Left forelimb (tissue), 1 donor: ENCODE results near the gene SOWAHA.

Source experiments
- DNase-seq: peaks from one replicate; pipeline ENCODE4 v3.0.0-alpha.2; 2018; ENCODE audit warnings: low spot score

The SOWAHA gene

DNA sequence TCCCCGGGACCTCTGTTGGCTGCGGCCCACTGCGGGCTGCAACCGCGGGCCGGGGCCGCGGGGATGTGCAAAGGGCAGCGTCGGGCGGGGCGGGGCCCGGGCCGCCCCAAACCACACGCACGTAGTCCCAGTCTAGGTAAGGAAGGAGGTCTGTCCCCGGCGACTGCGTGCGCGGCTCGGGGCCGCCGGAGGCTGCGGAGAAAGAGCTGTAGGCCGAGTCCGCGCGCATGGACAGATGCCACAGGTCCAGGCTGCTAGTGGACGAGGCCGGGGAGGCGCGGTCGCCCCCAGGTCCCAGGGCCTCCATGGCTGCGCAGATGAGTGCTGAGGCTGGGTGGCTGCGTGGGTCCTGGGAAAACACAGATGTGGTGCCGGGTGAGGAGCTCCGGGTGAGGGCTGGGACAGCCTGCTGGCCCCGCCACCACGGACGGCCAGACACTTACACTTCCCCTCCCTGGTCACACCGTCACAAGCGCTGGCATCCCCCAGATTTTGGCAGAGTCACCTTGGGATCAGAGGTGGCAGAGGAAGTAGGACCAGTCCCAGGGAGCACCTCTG, 12.8 kb downstream of the SOWAHA start:
- DNase-seq: no peak

DNA sequence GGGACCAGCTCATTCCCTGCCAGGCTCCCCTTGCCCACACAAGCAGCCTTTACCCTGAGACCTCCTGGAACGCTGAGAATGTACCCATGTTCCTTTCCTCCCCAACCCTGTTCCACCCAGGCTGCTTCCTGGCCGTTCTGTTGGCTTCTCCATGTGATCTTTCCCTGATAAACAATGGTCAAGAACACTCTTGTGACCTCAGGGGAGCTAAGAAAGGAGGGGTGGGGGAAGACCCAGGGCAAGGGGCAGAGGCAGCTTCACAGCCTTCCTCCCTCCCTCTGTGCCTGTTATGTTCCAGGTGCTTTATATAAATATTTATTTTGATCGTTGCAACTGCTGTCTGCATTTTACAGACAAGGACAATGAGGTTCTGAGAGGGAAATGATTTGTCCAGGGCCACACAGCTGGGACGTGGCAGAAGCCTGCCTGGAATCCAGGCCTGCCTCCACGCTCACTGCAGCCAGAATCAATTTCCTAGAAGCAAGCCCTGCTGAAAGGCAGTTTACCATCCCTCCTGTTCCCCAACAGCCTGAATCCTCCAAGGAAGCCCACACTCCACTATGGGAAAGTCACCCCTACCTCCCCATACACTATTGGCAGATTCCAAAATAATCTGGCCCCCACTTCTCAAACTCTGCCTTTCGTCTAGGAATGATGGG, 13.5 kb downstream of the SOWAHA start:
- no peak for DNase-seq

DNA sequence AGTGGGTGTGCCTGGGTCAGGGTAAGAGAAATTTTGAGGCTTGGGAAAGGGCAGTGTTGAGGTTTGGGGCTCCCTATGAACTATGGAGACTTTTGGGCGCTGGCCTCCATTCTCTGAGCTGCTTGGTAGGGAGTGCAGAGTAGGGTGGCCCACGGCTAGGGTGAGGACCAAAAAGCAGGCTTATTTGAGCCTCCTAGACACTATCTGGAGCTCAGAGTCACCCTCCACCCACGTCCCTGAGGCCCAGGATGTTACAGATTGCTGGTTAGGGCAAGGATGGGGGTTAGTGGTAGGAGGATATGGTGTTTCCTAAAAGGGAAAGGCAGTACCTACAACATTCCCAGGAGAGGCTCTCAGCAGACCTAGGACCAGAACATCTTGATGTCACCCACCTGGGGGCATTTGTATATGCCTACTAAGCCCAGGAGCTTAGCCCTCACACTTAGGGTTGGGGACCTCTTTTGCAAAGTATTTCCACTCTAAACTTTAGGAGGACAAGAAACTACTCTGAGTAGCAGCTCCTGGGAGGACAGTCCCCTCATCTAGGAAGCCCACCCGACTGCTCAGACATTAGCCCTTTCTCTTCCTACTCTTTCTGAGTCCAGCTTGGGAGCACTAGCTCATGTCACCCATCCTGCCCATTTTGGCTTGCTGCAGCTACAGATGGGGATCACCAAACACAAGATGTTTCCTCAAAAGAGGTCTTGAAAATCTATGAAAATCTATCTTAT, 15.0 kb downstream of the SOWAHA start:
- no peak for DNase-seq

DNA sequence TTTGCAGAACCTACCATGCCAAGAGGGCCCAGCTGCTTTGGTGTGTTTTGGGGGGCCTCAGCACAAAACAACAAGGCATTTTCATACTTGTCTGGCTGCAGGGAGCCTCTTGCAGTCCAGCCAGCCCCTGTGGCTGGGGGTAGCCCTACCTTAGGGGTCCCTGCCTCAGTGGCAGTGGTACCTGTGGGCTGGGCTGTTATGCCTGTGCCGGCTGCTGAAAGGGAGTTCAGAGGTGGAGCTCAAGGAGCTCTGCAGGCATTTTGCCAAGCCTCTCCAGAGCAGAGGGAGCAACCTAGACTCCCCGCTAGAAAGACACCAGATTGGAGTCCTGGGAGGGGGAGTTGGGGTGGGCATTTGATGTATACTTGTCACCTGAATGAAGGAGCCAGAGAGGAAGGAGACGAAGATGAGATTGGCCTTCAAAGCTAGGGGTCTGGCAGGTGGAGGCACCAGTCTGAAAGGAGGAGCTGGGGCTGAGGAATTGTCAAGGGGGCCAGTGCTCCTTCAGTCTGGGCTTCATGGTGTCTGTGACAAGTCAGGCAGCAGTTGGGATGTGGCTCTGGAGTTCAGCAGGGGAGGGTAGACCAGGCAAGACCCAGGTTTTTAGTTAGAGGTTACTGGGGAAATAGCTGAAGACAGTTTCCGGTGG, 15.9 kb downstream of the SOWAHA start:
- no peak for DNase-seq

DNA sequence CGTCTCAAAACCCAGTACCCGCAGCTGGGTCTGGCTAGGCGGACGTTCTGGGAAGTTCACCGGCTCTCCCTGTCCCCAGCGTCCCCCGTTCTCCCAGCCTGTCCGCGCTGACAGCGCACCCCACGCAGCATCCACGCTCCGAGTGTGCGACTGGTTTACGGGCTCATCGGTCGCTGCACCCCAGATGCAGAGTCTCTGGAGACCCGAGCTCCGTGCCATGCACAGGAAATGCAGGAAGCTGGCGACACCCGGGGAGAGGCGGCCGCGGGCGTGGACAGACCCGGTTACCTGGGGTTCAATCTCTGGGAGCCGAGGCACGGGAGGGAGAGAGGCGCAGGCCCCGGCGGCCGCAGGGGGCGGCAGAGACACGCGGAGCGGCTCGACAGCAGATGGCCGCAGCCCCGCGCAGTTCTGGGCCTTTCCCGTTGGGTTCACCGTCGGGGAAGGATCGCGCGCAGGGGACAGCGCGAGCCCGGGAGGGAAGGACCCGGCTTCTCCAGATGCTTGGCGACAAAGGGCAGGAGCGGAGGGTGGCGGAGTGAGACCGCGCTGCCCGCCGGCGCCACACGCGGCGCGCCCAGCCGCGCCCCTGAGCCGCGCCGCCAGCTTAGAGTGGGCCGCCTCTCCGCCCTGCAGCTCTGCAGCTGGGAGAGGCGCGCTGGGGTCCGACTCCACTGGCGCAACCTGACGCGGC, 16.8 kb downstream of the SOWAHA start:
- peak; percentile 82 for DNase-seq

DNA sequence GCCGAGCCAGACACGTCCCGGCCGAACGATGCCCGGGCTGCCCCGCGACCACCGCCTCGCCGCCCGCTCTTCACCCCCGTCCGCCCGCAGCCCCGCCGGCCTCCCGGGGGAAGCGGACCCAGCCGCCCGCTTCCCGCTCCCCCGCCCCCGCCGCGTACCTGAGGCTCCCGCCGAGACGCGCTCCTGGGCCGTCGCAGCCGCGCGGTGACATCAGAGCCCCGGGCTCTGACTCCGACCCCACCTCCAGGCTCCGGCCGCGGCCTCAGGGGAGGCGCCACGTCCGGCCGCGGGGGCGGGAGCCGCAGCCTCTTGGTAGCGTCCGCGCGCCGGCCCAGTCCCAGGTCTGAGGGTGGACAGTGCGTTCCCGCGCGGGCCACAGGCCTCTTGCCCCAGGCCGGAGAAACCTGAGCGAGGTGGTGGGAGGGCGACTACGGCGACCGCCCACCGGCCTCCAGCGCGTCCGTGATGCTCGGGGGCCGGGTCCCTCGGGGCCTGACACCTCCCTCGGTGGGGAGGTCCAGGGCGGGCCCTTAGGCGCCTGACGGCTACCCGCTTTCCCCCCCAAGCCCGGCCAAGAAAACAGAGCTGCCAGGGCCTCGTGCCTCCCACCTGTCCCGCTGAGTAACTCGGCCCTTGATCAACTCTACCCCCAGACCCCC, 17.5 kb downstream of the SOWAHA start, which contains the start of gene SHROOM1:
Gene SHROOM1 (minus strand): TSS at position 212 of the 659 bp plus-strand sequence. CDS start 4,507 bp downstream, outside the sequence.
- DNase-seq: no peak

DNA sequence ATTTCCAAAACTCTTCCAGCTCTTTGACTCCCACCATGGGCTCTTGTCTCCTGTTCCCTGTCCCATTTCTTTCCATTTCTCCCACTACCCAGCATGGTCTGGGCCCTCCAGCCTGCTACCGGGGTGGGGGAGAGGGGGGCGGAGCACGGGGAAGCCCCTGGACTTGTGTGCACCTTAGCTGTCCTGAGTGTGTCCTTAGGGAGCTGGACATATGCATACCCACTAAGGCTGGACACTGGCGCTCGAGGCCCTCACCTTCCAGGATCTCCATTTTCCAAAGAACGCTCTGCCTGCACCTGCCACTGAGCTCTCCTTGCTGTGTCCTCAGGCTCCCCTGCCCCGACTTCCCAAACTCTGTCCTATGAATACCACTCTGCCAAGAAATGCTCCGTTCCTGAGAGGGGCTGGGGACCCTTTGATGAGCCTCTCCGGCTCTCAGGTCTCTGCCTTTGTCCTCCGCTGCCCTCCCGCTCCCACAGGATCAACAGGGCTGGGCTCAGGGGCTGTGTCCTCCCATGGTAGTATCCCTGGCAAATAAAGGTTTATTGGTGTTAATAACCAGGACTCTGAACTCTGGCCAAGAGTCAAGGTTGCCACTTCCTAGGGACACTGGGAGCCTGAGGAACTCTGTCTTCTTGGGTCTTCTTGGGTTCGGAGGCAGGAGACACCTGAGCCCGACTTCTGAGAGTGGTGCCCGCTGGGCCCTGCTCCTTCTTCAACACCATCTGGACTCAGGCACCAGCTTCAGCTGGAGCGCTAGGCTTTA, 18.2 kb downstream of the SOWAHA start:
- no peak for DNase-seq

DNA sequence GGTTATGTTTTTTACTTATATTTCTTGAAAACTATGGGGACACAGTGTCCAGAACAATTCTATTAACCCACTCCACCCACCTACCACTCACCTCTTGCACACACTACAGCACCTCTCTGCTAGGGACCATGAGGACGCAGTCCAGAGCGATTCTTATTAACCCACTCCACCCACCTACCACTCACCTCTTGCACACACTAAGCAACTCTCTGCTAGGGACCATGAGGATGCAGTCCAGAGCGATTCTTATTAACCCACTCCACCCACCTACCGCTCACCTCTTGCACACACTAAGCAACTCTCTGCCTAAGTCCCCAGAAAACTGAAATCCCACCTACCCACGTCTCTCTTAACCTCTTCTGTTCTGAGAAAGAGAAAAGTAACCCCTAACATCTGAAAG, 19.5 kb downstream of the SOWAHA start:
- DNase-seq: no peak

DNA sequence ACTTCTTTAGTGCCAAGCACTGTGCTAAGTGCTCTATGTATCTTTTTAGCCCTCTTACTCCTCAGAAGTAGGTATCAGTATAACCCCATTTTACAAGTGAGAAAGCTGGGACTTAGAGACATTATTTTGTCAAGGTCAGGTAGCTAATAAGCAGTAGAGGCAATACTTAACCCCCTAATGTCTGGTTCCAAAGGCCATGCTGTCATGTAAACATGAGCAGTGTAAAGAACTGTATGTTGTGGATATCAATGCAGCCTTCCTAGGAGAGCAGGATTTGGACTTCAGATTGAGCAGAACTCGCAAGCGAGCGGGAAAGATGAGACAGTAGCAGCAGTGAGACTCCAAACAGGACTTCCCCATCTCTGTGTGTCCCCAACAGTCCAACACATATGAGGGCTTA, 21.0 kb downstream of the SOWAHA start:
- DNase-seq: no peak

DNA sequence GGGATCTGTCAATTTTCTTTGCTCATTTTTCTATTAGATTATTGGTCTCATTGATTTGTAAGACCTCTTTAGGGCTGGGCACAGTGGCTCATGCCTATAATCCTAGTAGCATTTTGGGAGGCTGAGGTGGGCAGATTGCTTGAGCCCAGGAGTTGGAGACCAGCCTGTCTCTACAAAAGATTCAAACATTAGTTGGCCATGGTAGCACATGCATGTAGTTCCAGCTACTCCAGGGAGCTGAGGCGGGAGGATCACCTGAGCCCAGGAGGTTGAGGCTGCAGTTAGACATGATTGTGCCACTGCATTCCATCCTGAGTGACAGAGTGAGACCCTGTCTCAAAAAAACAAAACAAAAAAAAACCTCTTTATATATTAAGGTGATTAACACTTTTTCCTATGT, 23.8 kb downstream of the SOWAHA start:
- no peak for DNase-seq

DNA sequence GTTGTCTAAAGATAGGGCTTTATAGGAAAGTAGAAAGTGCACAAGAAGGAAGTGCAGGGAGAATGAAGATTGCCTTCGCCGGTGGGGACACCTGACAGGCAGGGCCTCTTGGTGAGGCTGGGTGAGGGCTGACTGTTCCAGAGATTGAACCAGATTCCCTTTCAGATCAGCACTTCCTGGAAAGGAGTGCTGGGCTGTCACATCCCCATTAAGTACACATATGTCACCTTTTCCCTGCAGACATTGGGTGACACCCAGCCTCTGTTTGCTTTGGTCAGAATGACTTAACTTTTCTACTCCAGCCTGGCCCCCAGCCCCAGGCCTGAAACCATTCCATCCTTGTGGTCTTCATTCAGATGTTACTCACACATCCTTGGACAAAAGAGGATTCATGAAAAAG, 24.8 kb downstream of the SOWAHA start:
- no peak for DNase-seq

DNA sequence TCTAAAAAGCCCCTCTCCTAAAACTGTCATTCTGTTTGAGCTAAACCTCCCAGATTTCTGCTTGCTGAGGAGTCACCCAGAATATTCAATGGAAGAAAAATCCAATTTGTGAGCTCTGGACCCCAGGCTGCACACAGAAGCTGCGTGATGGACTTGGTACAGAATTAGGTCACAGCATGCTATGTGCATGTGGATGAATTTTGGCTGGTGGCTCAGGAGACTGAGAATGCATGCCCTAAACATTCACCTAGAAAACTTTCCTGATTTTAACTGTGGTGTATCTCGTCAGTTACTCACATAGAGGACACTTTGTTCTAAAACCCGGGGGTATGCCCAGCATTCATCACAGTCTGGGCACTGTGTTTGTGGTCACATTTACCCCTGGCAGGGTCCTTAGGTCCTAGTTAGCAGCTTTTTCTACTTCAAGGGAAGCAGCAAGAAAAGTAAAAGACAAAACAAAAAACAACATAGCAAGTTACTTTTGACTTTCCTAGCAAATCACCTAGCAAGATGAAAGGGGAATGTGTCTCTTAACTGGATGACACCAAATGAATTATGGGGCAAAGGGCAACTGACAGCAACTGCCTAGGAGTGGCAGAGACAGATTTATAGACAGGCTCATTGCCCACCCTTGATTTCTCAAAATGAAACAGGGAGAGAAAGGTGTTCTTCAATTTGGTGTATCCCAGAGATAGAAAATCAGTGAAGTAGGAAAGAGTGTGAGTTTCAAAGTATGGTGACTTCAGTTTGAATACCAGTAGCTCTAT, 25.6 kb downstream of the SOWAHA start:
- DNase-seq: no peak

DNA sequence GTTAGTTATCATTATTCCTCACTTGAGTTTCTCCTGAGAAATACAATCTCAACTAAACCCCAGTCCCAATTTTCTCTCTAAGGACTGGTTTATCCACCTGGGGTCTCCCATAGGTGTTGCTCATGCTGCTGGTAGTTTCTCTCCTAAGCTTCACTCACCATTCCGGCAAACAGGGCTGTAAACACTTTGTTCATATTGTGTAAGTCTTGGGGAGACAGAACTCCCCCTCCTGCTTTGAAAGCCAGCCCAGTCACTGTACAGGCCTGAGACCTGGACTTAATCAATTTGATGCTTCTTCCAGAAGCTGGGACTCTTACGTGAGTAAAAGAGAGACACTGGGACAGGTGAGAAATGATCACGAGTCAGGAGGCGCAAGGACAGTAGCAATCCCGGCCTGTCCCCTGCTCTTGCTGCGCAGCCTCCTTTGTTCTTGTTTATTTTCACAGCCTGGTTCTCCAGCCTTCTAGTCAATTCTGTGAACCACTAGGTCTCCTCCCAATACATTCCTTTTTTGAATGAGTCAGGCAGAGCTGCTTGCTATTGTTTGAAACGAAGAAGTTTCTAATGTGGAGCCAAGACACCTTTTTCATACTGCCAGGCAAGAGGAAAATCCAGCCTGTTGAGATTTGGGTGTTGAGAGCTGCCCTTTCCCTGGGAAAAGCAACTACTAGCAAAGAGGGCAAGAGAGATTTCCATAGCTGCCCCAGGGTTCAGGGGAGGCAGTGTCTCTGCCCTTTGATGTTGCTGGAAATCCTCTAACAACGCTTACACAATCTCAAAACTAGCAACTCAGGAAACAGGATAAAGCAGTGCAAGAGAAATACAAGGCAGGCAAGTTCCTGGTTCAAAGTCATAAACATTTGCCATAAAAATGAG, 26.6 kb downstream of the SOWAHA start:
- DNase-seq: no peak

DNA sequence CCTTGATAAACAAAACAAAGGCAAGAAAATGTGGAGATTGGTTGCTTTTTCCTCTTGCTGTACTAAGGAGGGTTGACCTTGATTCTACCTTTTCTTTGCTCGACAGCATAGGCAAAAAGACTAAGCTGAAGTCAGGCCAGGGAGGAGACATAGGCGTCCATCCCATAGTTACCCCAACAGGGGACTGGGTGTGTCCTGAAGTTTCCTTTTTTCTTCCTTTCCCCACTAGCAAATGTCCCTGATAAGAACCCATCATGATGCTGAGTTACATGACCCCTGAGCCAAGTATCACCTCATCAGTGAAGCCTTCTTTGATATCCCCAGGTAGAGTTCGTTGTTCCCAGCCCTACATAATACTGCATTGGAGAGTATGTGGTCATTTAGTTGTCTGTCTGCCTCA, 27.2 kb downstream of the SOWAHA start:
- DNase-seq: no peak

DNA sequence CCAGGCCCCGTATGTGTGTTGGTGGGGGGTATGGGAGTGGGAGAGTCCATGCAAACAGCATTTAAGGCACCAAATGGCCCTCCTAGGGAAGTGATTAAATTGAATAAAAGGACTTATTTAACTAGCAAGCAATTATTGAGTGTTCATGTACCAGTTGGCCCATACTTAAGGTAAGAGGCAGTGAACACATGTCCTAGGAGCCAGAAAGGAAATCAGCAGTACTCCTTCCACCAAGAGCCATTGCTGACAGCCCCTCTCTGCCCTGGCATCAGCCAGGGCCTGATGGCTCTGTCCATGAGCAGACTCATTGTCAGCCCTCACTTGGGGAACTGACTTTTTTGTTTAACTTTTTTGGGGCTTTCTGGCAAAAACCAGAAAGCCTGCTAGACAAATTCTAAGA, 27.8 kb downstream of the SOWAHA start:
- no peak for DNase-seq

DNA sequence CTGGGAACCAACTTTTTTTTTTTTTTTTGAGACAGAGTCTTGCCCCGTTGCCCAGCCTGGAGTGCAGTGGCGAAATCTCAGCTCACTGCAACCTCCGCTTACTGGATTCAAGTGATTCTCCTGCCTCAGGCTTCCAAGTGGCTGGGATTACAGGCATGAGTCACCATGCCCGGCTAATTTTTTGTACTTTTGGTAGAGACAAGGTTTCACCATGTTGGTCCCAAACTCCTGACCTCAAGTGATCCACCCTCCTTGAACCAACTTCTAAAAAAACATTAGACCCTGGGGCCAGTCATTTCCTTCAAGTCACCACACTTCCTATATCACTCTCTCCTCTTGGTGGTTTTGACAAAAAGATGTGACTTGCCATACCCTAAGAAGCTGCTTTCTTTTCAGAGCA, 28.2 kb downstream of the SOWAHA start:
- DNase-seq: no peak

DNA sequence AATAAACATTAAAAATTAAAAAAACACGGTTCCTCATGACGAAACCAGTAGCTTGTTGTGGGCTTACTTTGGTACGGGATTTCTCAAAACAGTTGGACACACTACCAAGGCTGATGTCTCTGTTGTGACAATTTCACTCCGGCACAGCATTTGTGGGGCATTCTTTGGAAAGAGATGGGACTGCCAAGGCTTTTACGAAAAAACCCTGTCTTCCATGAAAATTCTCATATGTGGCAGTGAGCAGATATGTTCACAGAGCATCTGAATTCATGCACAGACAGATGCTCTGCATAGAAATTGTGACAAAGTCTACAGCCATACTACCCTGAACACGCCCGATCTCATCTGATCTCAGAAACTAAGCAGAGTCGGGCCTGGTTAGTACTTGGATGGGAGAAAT, 35.2 kb downstream of the SOWAHA start:
- DNase-seq: no peak

DNA sequence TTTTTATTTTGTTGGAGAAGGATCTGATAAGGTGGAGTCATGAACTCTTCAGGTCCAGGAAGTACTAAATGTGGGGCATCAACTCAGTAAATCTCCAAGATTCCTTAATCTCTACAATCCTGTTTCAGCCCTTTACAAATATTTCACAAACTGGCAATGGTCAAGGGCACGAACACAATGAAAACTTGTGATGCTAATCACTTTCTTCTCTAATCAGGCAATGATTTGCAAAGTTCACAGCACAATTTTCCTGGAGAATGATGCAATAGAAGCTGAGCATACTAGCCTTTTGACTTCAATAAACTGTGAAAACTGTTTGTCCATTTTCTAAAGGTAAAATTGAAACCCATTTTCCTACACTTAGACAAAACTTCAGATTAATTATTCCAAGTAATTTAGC, 36.2 kb downstream of the SOWAHA start:
- DNase-seq: no peak

DNA sequence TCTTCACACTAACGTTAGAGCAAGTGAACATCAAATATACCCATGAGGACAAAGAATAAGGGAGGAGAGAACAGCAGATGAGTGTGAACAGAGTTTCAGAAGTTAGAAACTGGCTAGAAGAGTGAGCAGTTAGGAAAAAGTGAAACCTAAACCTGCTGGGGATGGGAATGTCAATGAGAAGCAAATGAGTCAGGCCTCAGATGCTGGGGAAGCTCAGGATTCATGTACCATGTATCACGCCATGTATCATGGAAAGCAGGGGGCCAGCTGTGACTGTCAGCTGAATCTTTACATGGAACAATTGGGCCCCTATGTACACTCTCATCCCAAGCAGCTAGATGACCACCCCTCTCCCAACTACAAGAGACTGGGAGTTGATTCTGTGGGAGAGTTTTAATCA, 37.0 kb downstream of the SOWAHA start:
- DNase-seq: no peak
